WTC11 (cell line): Measurements from ENCODE around the gene CERT1.

Experiments
- ZNF138 ChIP-seq: sonication (generic); formaldehyde crosslinking; conservative IDR thresholded peaks from 2 replicates; pipeline ENCODE4 v1.8.1; 2022; ENCODE audit warnings: mild to moderate bottlenecking, moderate library complexity, missing genetic modification reagents
- TF ChIP-seq, protein P1 (sequence below): fragments of 200-600 bp; IDR thresholded peaks from 2 replicates; pipeline ENCODE4 v1.8.0; 2022; ENCODE audit warnings: antibody characterized with exemption

DNA sequence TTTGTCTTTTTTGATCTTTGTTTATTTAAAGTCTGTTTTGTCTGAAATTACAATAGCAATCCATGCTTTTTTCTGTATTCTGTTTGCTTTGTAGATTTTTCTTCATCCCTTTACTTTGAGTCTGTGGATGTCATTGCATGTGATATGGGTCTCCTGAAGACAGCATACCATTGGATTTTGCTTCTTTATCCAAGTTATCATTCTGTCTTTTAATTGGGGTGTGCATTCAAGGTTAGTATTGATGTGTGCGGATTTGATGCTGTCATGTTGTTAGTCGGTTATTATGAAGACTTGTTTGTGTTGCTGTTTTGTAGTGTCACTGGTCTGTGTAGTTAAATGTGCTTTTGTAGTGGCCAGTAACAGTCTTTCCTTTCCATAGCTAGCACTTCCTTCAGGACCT is 23.3 kb upstream of the CERT1 start:
- TF ChIP-seq, protein P1, sequence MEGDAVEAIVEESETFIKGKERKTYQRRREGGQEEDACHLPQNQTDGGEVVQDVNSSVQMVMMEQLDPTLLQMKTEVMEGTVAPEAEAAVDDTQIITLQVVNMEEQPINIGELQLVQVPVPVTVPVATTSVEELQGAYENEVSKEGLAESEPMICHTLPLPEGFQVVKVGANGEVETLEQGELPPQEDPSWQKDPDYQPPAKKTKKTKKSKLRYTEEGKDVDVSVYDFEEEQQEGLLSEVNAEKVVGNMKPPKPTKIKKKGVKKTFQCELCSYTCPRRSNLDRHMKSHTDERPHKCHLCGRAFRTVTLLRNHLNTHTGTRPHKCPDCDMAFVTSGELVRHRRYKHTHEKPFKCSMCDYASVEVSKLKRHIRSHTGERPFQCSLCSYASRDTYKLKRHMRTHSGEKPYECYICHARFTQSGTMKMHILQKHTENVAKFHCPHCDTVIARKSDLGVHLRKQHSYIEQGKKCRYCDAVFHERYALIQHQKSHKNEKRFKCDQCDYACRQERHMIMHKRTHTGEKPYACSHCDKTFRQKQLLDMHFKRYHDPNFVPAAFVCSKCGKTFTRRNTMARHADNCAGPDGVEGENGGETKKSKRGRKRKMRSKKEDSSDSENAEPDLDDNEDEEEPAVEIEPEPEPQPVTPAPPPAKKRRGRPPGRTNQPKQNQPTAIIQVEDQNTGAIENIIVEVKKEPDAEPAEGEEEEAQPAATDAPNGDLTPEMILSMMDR = no peak
- no peak for TF ChIP-seq ZNF138 (CRISPR knock-in tag)
